HG03565 (cell line): ENCODE data around the gene RBM26.

Experiments
- ATAC-seq: cut with Tn5 transposase; IDR thresholded peaks from one replicate; pipeline ENCODE4 v1.9.1; 2021; ENCODE audit warnings: mild to moderate bottlenecking, moderate library complexity; ENCODE audit not compliant: unreplicated experiment

RBM26 gene

GRCh38 chr13:79405831-79406596 is at the start of gene RBM26:
TSS of gene RBM26 (minus strand) at chr13:79406255. CDS start at chr13:79405774, 481 bp downstream.
- ATAC-seq = peak; percentile 53

GRCh38 chr13:79455331-79455730 is 49.3 kb upstream of the RBM26 start:
- no peak for ATAC-seq

- ATAC-seq = no peak
Measured at GRCh38 chr13:79452239-79452913, 46.3 kb upstream of the RBM26 start.

- peak; percentile 99 for ATAC-seq
Measured at GRCh38 chr13:79451500-79451962, 45.5 kb upstream of the RBM26 start.

- ATAC-seq = no peak
Measured at GRCh38 chr13:79450110-79450509, 44.1 kb upstream of the RBM26 start.

- ATAC-seq = no peak
Measured at GRCh38 chr13:79448413-79448812, 42.4 kb upstream of the RBM26 start.

GRCh38 chr13:79447741-79448140 is 41.7 kb upstream of the RBM26 start:
- no peak for ATAC-seq

GRCh38 chr13:79447141-79447540 is 41.1 kb upstream of the RBM26 start:
- no peak for ATAC-seq

GRCh38 chr13:79445968-79446645 is 40.1 kb upstream of the RBM26 start:
- no peak for ATAC-seq

- ATAC-seq = no peak
Measured at GRCh38 chr13:79442706-79443105, 36.7 kb upstream of the RBM26 start.

- no peak for ATAC-seq
Measured at GRCh38 chr13:79442221-79442620, 36.2 kb upstream of the RBM26 start.

GRCh38 chr13:79440958-79441528 is 35.0 kb upstream of the RBM26 start:
- no peak for ATAC-seq

- no peak for ATAC-seq
Measured at GRCh38 chr13:79439275-79439674, 33.2 kb upstream of the RBM26 start.

GRCh38 chr13:79435561-79435990 is 29.5 kb upstream of the RBM26 start:
- ATAC-seq = no peak

- ATAC-seq = no peak
Measured at GRCh38 chr13:79434556-79434955, 28.5 kb upstream of the RBM26 start.

- ATAC-seq = no peak
Measured at GRCh38 chr13:79432992-79433391, 26.9 kb upstream of the RBM26 start.

- no peak for ATAC-seq
Measured at GRCh38 chr13:79432086-79432485, 26.0 kb upstream of the RBM26 start.

- ATAC-seq = no peak
Measured at GRCh38 chr13:79429309-79429708, 23.3 kb upstream of the RBM26 start.

- no peak for ATAC-seq
Measured at GRCh38 chr13:79427883-79428282, 21.8 kb upstream of the RBM26 start.

GRCh38 chr13:79427265-79427664 is 21.2 kb upstream of the RBM26 start:
- no peak for ATAC-seq
